T-cell (primary cell): ENCODE results near the gene GRID2. TPM values are rescaled to one million over a fixed set of nuclear protein-coding genes. Genes with fewer than 3 reads are reported as not detected.

ENCODE experiments used
- ATAC-seq, 4 experiments: fragments of 200-7000 bp in 3 of 4; fragments of 150-1000 bp in 1 of 4; cut with Tn5 transposase; replicated peaks in 1 of 4; 1 replicate in 3 of 4; 2 replicates in 1 of 4; pipeline ENCODE4 v1.10.0; 2021; ENCODE audit warnings: moderate library complexity in 3 of 4, mild to moderate bottlenecking in 2 of 4, moderate number of reproducible peaks in 1 of 4
- CTCF ChIA-PET, 2 donors: fragments of 300-600 bp; sonication (Branson Sonifier 250); formaldehyde crosslinking; loops; one replicate each; lab custom pipeline; 2022; ENCODE audit warnings: antibody characterized with exemption in 2 of 2; lab: Charles Lee
- POLR2A ChIA-PET, 2 donors: fragments of 300-600 bp; sonication (Branson Sonifier 250); formaldehyde crosslinking; loops; one replicate each; lab custom pipeline; 2022; ENCODE audit warnings: antibody characterized with exemption in 2 of 2; lab: Charles Lee
- DNase-seq, 35 experiments: peaks; one replicate each; pipeline versions ENCODE4 v3.0.0 to v3.0.0-alpha.2; 2013 to 2023
- H3K27ac ChIP-seq: one replicate; pipeline ENCODE4 v1.5.1; 2013; ENCODE audit warnings: low read length
- H3K27me3 ChIP-seq, 2 experiments: replicated peaks in 1 of 2; 1 replicate in 1 of 2; 2 replicates in 1 of 2; pipeline versions ENCODE4 v1.6.1 to v1.7.0; 2013; ENCODE audit warnings: low read length in 1 of 2, mixed read lengths in 1 of 2; ENCODE audit not compliant: control insufficient read depth in 2 of 2, insufficient read depth in 2 of 2; ENCODE audit errors: extremely low read depth in 1 of 2
- H3K36me3 ChIP-seq, 2 donors: 1 replicate in 1 of 2; 2 replicates in 1 of 2; pipeline versions ENCODE4 v1.6.1 to v1.7.0; 2013; ENCODE audit warnings: low read length in 1 of 2; ENCODE audit not compliant: control insufficient read depth in 2 of 2, insufficient read depth in 1 of 2; ENCODE audit errors: extremely low read depth in 1 of 2
- H3K4me1 ChIP-seq, 2 experiments: 1 replicate in 1 of 2; 2 replicates in 1 of 2; pipeline versions ENCODE4 v1.6.1 to v1.7.0; 2013; ENCODE audit warnings: low read length in 2 of 2, mixed read lengths in 1 of 2; ENCODE audit not compliant: insufficient read depth in 2 of 2, control insufficient read depth in 1 of 2; ENCODE audit errors: extremely low read depth in 1 of 2
- H3K4me3 ChIP-seq, 2 donors: 1 replicate in 1 of 2; 2 replicates in 1 of 2; pipeline versions ENCODE4 v1.5.1 to v1.7.0; 2013; ENCODE audit warnings: mild to moderate bottlenecking in 2 of 2, low read length in 1 of 2, moderate library complexity in 1 of 2; ENCODE audit not compliant: control insufficient read depth in 1 of 2; ENCODE audit errors: extremely low read depth in 1 of 2
- H3K9me3 ChIP-seq: 2 replicates; pipeline ENCODE4 v1.7.0; 2013
- H3K27ac Mint-ChIP-seq, 2 donors: one replicate each; pipeline ENCODE4 v1.8.0; 2020 to 2021; ENCODE audit warnings: mild to moderate bottlenecking in 2 of 2, mixed read lengths in 2 of 2
- H3K27me3 Mint-ChIP-seq, 2 donors: one replicate each; pipeline ENCODE4 v1.8.0; 2021 to 2022; ENCODE audit warnings: mixed read lengths in 2 of 2
- H3K36me3 Mint-ChIP-seq: one replicate; pipeline ENCODE4 v1.8.0; 2021; ENCODE audit warnings: mixed read lengths
- H3K4me1 Mint-ChIP-seq, 3 donors: one replicate each; pipeline ENCODE4 v1.8.0; 2020 to 2022; ENCODE audit warnings: mixed read lengths in 3 of 3, mild to moderate bottlenecking in 1 of 3
- H3K4me3 Mint-ChIP-seq, 3 donors: one replicate each; pipeline ENCODE4 v1.8.0; 2020 to 2022; ENCODE audit warnings: mild to moderate bottlenecking in 3 of 3, mixed read lengths in 3 of 3, moderate library complexity in 3 of 3
- H3K9me3 Mint-ChIP-seq, 3 donors: one replicate each; pipeline ENCODE4 v1.8.0; 2020 to 2022; ENCODE audit warnings: mixed read lengths in 3 of 3
- WGBS: methylation state at CpG from one replicate; pipeline ENCODE4 v1.1.5; 2013; ENCODE audit warnings: missing lambda C conversion rate; ENCODE audit not compliant: insufficient coverage; 5-methylcytosine and 5-hydroxymethylcytosine counted together
- total RNA-seq, 35 experiments: library from RNA in 6 of 35; stranded (reverse) in 6 of 35; fragments of 120-200 nt in 1 of 35; gene quantifications; one replicate each; pipeline versions ENCODE4 v1.2.1 to v1.2.4 and lab custom pipeline; 2013 to 2026

The GRID2 gene
- total RNA-seq, 5 donors from 2014 or later (not counting 1 experiment from before 2014, with no cell fraction given) = 0.13 to 0.18 TPM; not detected in 3

DNA sequence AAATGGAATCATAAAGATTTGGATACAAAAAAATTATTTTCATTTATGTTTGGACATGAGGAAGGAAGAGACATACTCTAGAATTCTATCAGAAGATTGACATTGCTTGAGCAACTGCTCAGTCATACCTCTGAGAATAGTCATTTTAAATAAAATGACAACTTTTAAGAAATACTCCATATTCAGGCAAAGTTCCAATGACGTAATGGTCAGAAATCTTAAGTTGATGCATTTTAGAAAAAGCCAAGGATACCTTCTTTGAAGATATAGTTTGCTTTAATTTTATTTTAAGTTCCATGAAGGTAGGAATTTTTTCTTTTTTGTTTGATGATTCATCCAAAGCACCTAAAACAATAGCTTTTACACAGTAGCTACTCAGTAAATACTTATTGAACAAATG is 1414.5 kb downstream of the GRID2 start:
- Histone ChIP-seq H3K36me3 (no peaks in the 10 kb centered on the region), H3K27ac (no peak overlapping the region), H3K27me3 (no peaks in the 10 kb centered on the region), H3K9me3 (no peaks in the 10 kb centered on the region), H3K4me1 (no peaks in the 10 kb centered on the region), H3K4me3 (no peak overlapping the region)
- Mint-ChIP-seq H3K27ac (no peak overlapping the region), H3K9me3 (peaks cover 2 to 14% (median 4%) of the 10 kb centered on the region in 3 donors), H3K27me3 (no peaks in the 10 kb centered on the region), H3K36me3 (no peaks in the 10 kb centered on the region), H3K4me3 (no peak overlapping the region), H3K4me1 (no peaks in the 10 kb centered on the region)
- POLR2A ChIA-PET = no interaction called here
- CTCF ChIA-PET = no interaction called here
- no CpG with 5 or more reads among the region's 1 CpG for WGBS
- ATAC-seq (no peak), DNase-seq (no peak)

DNA sequence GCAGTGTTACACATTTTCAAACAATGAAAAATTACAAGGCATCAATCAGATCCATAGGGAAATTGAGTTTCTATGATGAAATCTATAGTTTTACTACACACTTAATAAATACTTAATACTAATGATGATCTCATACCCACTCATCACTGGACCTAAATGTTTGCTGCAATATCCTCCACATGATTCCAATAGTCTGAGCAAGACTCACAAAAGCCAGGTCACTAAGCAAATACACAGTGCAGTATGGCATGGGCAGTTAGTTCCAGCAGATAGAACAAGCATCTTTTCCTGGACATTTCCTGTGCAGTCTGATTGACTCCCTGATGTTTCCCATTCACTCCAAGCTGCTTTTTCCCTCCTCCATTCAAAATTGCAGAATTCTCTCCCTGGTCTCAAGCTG is 1415.8 kb downstream of the GRID2 start:
- no peaks in the 10 kb centered on the region for H3K9me3 ChIP-seq

DNA sequence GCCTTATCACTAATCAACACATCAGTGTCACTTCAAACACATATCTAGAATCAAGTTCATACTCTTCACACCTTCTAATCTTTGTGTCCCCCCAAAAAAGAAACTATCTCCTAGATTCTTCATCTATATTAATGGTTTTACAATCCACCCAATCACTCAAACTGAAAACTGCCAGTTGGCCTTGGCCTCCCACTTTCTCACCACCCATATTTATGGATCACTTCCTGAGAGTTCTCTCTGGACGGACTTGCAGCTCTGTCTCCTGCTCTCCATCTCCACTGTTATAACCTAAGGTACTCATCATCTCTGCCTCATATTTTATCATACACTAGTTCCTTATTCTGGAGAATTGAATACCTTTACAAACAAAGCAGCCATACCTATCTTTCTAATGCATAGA is 1418.7 kb downstream of the GRID2 start:
- Mint-ChIP-seq H3K27me3 (no peaks in the 10 kb centered on the region), H3K4me1 (no peaks in the 10 kb centered on the region), H3K9me3 (peaks cover 0 to 8% (median 0%) of the 10 kb centered on the region in 3 donors), H3K27ac (no peak overlapping the region), H3K36me3 (no peaks in the 10 kb centered on the region), H3K4me3 (no peak overlapping the region)
- Histone ChIP-seq H3K4me3 (no peak overlapping the region), H3K27ac (no peak overlapping the region), H3K9me3 (no peaks in the 10 kb centered on the region), H3K27me3 (no peaks in the 10 kb centered on the region), H3K4me1 (no peaks in the 10 kb centered on the region), H3K36me3 (no peaks in the 10 kb centered on the region)
- CTCF ChIA-PET = no interaction called here
- no peak for ATAC-seq
- no CpG with 5 or more reads among the region's 1 CpG for WGBS
- no peak for DNase-seq
- POLR2A ChIA-PET = interaction anchor here in 1 of 2 donors (0.6 kb wide), 1 partner anchor 206 kb away, joined by 3 read pairs; no protein-coding TSS in a partner anchor

More for the DNA sequence above, 1415.8 kb downstream of the GRID2 start:
- CTCF ChIA-PET = no interaction called here
- DNase-seq = no peak
- H3K4me1 ChIP-seq = no peaks in the 10 kb centered on the region
- no peak overlapping the region for H3K27ac ChIP-seq
- H3K9me3 Mint-ChIP-seq = peaks cover under 1 to 8% (median 1%) of the 10 kb centered on the region in 3 donors
- no peaks in the 10 kb centered on the region for H3K4me1 Mint-ChIP-seq
- H3K27me3 Mint-ChIP-seq = no peaks in the 10 kb centered on the region
- no peak overlapping the region for H3K4me3 ChIP-seq
- no peak overlapping the region for H3K27ac Mint-ChIP-seq
- no peak for ATAC-seq
- no peaks in the 10 kb centered on the region for H3K36me3 ChIP-seq
- no peaks in the 10 kb centered on the region for H3K27me3 ChIP-seq
- POLR2A ChIA-PET = no interaction called here
- H3K4me3 Mint-ChIP-seq = no peak overlapping the region
- no peaks in the 10 kb centered on the region for H3K36me3 Mint-ChIP-seq

DNA sequence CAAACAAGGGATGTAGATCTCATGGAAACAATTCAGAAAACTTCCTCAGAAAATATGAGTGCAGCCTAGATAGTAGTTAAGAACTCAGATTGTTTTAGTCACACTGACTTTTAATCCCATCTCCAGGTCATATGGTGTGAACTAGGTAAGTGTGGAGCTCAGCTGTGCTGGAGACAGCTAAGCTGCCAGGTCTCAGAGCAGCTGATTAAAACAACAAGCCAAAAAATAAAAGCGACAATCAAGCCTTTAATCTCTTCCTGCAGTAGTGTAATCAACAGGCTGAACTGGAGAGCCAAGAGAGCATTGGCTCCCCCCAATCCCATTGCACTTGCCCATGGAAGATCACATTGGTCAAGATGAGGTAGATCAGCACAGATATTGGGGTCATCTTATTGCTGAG is 1426.5 kb downstream of the GRID2 start:
- no peaks in the 10 kb centered on the region for H3K9me3 ChIP-seq
- H3K9me3 Mint-ChIP-seq = peaks cover 0 to 6% (median 4%) of the 10 kb centered on the region in 3 donors
- H3K36me3 Mint-ChIP-seq = no peaks in the 10 kb centered on the region
- no peaks in the 10 kb centered on the region for H3K27me3 Mint-ChIP-seq
- POLR2A ChIA-PET = no interaction called here
- H3K27me3 ChIP-seq = no peaks in the 10 kb centered on the region
- no peaks in the 10 kb centered on the region for H3K36me3 ChIP-seq
- no peak for DNase-seq
- H3K4me1 Mint-ChIP-seq = no peaks in the 10 kb centered on the region
- no peaks in the 10 kb centered on the region for H3K4me1 ChIP-seq
- no peak overlapping the region for H3K4me3 Mint-ChIP-seq
- no peak overlapping the region for H3K27ac ChIP-seq
- CTCF ChIA-PET = no interaction called here
- 83% methylated on average over 1 of the region's 1 CpG for WGBS
- H3K27ac Mint-ChIP-seq = no peak overlapping the region
- no peak overlapping the region for H3K4me3 ChIP-seq
- no peak for ATAC-seq

DNA sequence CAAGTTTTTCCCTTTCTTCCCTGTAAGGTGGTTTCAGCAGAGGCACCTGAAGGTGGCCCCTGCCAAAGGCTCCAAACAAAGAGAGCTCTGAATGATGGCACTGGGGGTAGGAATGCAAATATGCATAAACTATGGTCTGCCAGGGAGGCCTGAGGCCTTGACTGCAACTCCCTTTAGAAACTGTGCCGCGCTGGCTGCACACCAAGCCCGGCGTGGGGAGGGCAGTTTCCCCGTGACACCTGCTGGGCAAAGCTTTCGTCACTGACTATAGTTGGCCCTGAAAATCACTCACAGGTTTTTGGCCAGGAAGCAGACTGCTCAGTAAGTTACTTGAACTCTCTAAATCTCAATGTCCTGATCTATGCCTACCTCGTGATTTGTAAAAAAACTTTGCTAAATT is 1427.0 kb downstream of the GRID2 start:
- no peaks in the 10 kb centered on the region for H3K9me3 ChIP-seq
- no peaks in the 10 kb centered on the region for H3K36me3 ChIP-seq
- ATAC-seq (no peak), DNase-seq (no peak)
- H3K27me3 ChIP-seq = no peaks in the 10 kb centered on the region
- WGBS = 92% methylated on average over 7 of the region's 7 CpGs
- POLR2A ChIA-PET = no interaction called here
- no peak overlapping the region for H3K27ac Mint-ChIP-seq
- H3K4me3 Mint-ChIP-seq = no peak overlapping the region
- CTCF ChIA-PET = no interaction called here
- H3K36me3 Mint-ChIP-seq = no peaks in the 10 kb centered on the region
- H3K9me3 Mint-ChIP-seq = peaks cover 0 to 7% (median 6%) of the 10 kb centered on the region in 3 donors
- H3K27ac ChIP-seq = no peak overlapping the region
- no peaks in the 10 kb centered on the region for H3K4me1 Mint-ChIP-seq
- H3K27me3 Mint-ChIP-seq = no peaks in the 10 kb centered on the region
- H3K4me1 ChIP-seq = no peaks in the 10 kb centered on the region
- no peak overlapping the region for H3K4me3 ChIP-seq

DNA sequence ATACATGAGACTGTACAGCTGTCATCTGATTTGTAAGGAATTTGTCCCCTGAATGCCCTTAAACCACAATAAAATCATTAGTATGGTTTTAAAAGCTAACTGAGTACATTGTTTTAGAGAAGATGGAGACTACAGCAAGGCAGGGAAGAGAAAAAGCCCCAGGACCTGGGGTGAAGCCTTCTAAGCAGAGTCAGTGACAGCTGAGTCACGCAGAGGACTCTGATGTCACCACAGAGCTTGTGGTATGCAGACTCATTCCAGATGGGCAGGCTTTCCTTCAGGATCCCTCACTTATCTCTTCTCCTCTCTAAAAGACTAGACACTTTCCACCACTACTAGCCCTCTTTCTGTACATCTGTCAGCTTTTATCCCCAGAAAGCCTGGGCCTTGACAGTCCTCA is 1427.7 kb downstream of the GRID2 start:
- H3K9me3 ChIP-seq = no peaks in the 10 kb centered on the region
- POLR2A ChIA-PET = no interaction called here
- H3K27me3 Mint-ChIP-seq = no peaks in the 10 kb centered on the region
- no peaks in the 10 kb centered on the region for H3K36me3 ChIP-seq
- H3K27ac ChIP-seq = no peak overlapping the region
- H3K4me1 ChIP-seq = no peaks in the 10 kb centered on the region
- no peak overlapping the region for H3K27ac Mint-ChIP-seq
- H3K27me3 ChIP-seq = no peaks in the 10 kb centered on the region
- no peaks in the 10 kb centered on the region for H3K36me3 Mint-ChIP-seq
- H3K4me3 ChIP-seq = no peak overlapping the region
- no peaks in the 10 kb centered on the region for H3K4me1 Mint-ChIP-seq
- ATAC-seq (no peak), DNase-seq (no peak)
- H3K9me3 Mint-ChIP-seq = peaks cover 0 to 11% (median 6%) of the 10 kb centered on the region in 3 donors
- 86% methylated on average over 1 of the region's 1 CpG for WGBS
- CTCF ChIA-PET = no interaction called here
- no peak overlapping the region for H3K4me3 Mint-ChIP-seq

DNA sequence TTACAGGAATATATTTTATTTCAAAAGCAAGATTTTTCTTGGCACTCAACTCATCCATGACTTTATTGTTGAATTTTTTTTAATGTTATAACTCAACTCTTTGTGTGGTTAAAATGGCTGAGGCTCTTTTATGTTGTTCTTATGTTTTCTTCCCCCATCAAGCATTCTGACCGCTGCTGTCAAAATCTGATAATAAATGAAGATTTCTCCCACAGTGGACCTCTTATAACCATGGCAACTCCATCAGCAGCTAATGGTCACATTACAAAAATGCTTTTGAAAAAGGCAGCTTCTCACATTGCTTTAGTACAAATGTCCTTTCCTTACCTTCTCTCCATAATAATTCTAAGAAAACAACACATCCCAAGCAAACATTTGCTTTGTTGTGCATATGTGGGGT is 1428.7 kb downstream of the GRID2 start:
- peaks cover 0 to 11% (median 6%) of the 10 kb centered on the region in 3 donors for H3K9me3 Mint-ChIP-seq
- ChIA-PET CTCF (no interaction called here), POLR2A (no interaction called here)
- H3K4me3 Mint-ChIP-seq = no peak overlapping the region
- Histone ChIP-seq H3K27me3 (no peaks in the 10 kb centered on the region), H3K9me3 (no peaks in the 10 kb centered on the region), H3K4me1 (no peaks in the 10 kb centered on the region), H3K27ac (no peak overlapping the region), H3K4me3 (no peak overlapping the region), H3K36me3 (no peaks in the 10 kb centered on the region)
- H3K27ac Mint-ChIP-seq = no peak overlapping the region
- no peak for ATAC-seq
- WGBS = no CpG with 5 or more reads among the region's 1 CpG
- no peaks in the 10 kb centered on the region for H3K27me3 Mint-ChIP-seq
- DNase-seq = no peak
- H3K4me1 Mint-ChIP-seq = no peaks in the 10 kb centered on the region
- no peaks in the 10 kb centered on the region for H3K36me3 Mint-ChIP-seq
